CD14-positive monocyte (primary cell): Measurements from ENCODE around the gene PTPRN2. TPM values are rescaled to one million over a fixed set of nuclear protein-coding genes. Genes with fewer than 3 reads are reported as not detected.
"Not testable (repeated sequence)": the region's sequence is repeated elsewhere in the genome, so short reads cannot be mapped to it uniquely, and the experiment has no call there.

ENCODE experiments used
- DNase-seq, 3 donors: peaks; one replicate each; pipeline ENCODE4 v3.0.0-alpha.2; 2011 to 2022
- H2AFZ ChIP-seq: 2 replicates; pipeline ENCODE4 v1.6.0; 2012; ENCODE audit warnings: mild to moderate bottlenecking, low read depth, low read length, inconsistent platforms; ENCODE audit not compliant: insufficient read depth, poor library complexity, severe bottlenecking
- H3K27ac ChIP-seq, 2 donors: 1 replicate in 1 of 2; 2 replicates in 1 of 2; pipeline ENCODE4 v1.5.1; 2012 to 2013; ENCODE audit warnings: low read length in 2 of 2, control low read depth in 1 of 2, inconsistent platforms in 1 of 2, low read depth in 1 of 2, mild to moderate bottlenecking in 1 of 2
- H3K27me3 ChIP-seq, 2 donors: one replicate each; pipeline versions ENCODE4 v1.6.0 to v1.6.1; 2011 to 2013; ENCODE audit warnings: low read length in 2 of 2; ENCODE audit not compliant: control insufficient read depth in 2 of 2, insufficient read depth in 2 of 2
- H3K36me3 ChIP-seq, 2 donors: replicated peaks in 1 of 2; 1 replicate in 1 of 2; 2 replicates in 1 of 2; pipeline versions ENCODE4 v1.5.1 to v1.6.1; 2012 to 2013; ENCODE audit warnings: low read length in 2 of 2, control low read depth in 1 of 2, inconsistent platforms in 1 of 2, mild to moderate bottlenecking in 1 of 2; ENCODE audit not compliant: insufficient read depth in 2 of 2, control insufficient read depth in 1 of 2
- H3K4me1 ChIP-seq, 2 donors: 1 replicate in 1 of 2; 2 replicates in 1 of 2; pipeline versions ENCODE4 v1.5.1 to v1.6.1; 2012 to 2013; ENCODE audit warnings: low read length in 2 of 2, control low read depth in 1 of 2, inconsistent platforms in 1 of 2, mild to moderate bottlenecking in 1 of 2, moderate library complexity in 1 of 2; ENCODE audit not compliant: insufficient read depth in 2 of 2, control insufficient read depth in 1 of 2
- H3K4me2 ChIP-seq: replicated peaks from 2 replicates; pipeline ENCODE3; 2012; ENCODE audit warnings: low read length, moderate library complexity, mild to moderate bottlenecking; ENCODE audit not compliant: poor library complexity, severe bottlenecking; ENCODE audit errors: extremely low read depth
- H3K4me3 ChIP-seq, 3 experiments: fragments of 200-600 bp in 1 of 3; sonication (generic) in 1 of 3; replicated peaks in 1 of 3; 1 replicate in 2 of 3; 2 replicates in 1 of 3; pipeline ENCODE4 v1.5.1; 2011 to 2013; ENCODE audit warnings: low read length in 3 of 3, mild to moderate bottlenecking in 3 of 3, control low read depth in 2 of 3, low read depth in 2 of 3, inconsistent platforms in 1 of 3, moderate library complexity in 1 of 3
- H3K79me2 ChIP-seq: 2 replicates; pipeline ENCODE4 v1.6.0; 2012; ENCODE audit warnings: mild to moderate bottlenecking, control low read depth, inconsistent platforms, low read length, moderate library complexity; ENCODE audit not compliant: insufficient read depth
- H3K9ac ChIP-seq: 2 replicates; pipeline ENCODE4 v1.6.0; 2017; ENCODE audit warnings: low read length, mild to moderate bottlenecking; ENCODE audit not compliant: insufficient read depth, poor library complexity, severe bottlenecking
- H3K9me3 ChIP-seq, 2 donors: replicated peaks in 1 of 2; 1 replicate in 1 of 2; 2 replicates in 1 of 2; pipeline versions ENCODE4 v1.5.1 to v1.6.1; 2012 to 2013; ENCODE audit warnings: low read length in 2 of 2, control low read depth in 1 of 2; ENCODE audit not compliant: control insufficient read depth in 1 of 2, insufficient read depth in 1 of 2
- H4K20me1 ChIP-seq: 2 replicates; pipeline ENCODE4 v1.6.0; 2012; ENCODE audit warnings: mild to moderate bottlenecking, low read length, control low read depth, moderate library complexity; ENCODE audit not compliant: insufficient read depth
- H3K27ac Mint-ChIP-seq, 7 donors: one replicate each; pipeline ENCODE4 v1.8.0; 2020; ENCODE audit warnings: mild to moderate bottlenecking in 7 of 7, mixed read lengths in 7 of 7, moderate library complexity in 6 of 7, inconsistent platforms in 2 of 7
- H3K27me3 Mint-ChIP-seq, 3 donors: one replicate each; pipeline ENCODE4 v1.8.0; 2021 to 2022; ENCODE audit warnings: low read depth in 3 of 3, mild to moderate bottlenecking in 3 of 3, mixed read lengths in 3 of 3, moderate library complexity in 3 of 3, inconsistent platforms in 1 of 3
- H3K36me3 Mint-ChIP-seq, 2 donors: one replicate each; pipeline ENCODE4 v1.8.0; 2020; ENCODE audit warnings: mixed read lengths in 2 of 2, inconsistent platforms in 1 of 2, mild to moderate bottlenecking in 1 of 2
- H3K4me1 Mint-ChIP-seq: one replicate; pipeline ENCODE4 v1.8.0; 2020; ENCODE audit warnings: mild to moderate bottlenecking, mixed read lengths
- H3K4me3 Mint-ChIP-seq, 2 donors: one replicate each; pipeline ENCODE4 v1.8.0; 2020; ENCODE audit warnings: mild to moderate bottlenecking in 2 of 2, mixed read lengths in 2 of 2, moderate library complexity in 1 of 2
- H3K9me3 Mint-ChIP-seq, 7 donors: one replicate each; pipeline ENCODE4 v1.8.0; 2020 to 2022; ENCODE audit warnings: mixed read lengths in 7 of 7, mild to moderate bottlenecking in 6 of 7, moderate library complexity in 6 of 7, inconsistent platforms in 2 of 7
- WGBS: methylation state at CpG from one replicate; pipeline ENCODE4 v1.1.5; 2013; ENCODE audit warnings: missing lambda C conversion rate; ENCODE audit not compliant: insufficient coverage; 5-methylcytosine and 5-hydroxymethylcytosine counted together
- intact Hi-C, 2 donors: fragments of 100-400 bp; cut with micrococcal nuclease; formaldehyde crosslinking; loops; one replicate each; pipeline versions ENCODE4 v1.15.0 to v1.15.1; 2023
- polyA plus RNA-seq, 3 donors: library from polyadenylated mRNA; depleted of rRNA in 1 of 3; unstranded in 2 of 3; stranded (reverse) in 1 of 3; fragments of 300-500 nt in 2 of 3; fragments of >200 nt in 1 of 3; fragmentation: Illumina TruSeq in 2 of 3; gene quantifications; 1 replicate in 2 of 3; 2 replicates in 1 of 3; pipeline ENCODE4 v1.2.3, GENCODE V29; 2012 to 2021
- TF ChIP-seq, protein P1 (sequence below): fragments of 200-600 bp; IDR thresholded peaks from one replicate; pipeline ENCODE4 v1.8.0; 2022; ENCODE audit warnings: antibody characterized with exemption, mild to moderate bottlenecking

The PTPRN2 gene
- polyA plus RNA-seq, 3 donors, result 0.25 to 1.4 (median 0.97) TPM

DNA sequence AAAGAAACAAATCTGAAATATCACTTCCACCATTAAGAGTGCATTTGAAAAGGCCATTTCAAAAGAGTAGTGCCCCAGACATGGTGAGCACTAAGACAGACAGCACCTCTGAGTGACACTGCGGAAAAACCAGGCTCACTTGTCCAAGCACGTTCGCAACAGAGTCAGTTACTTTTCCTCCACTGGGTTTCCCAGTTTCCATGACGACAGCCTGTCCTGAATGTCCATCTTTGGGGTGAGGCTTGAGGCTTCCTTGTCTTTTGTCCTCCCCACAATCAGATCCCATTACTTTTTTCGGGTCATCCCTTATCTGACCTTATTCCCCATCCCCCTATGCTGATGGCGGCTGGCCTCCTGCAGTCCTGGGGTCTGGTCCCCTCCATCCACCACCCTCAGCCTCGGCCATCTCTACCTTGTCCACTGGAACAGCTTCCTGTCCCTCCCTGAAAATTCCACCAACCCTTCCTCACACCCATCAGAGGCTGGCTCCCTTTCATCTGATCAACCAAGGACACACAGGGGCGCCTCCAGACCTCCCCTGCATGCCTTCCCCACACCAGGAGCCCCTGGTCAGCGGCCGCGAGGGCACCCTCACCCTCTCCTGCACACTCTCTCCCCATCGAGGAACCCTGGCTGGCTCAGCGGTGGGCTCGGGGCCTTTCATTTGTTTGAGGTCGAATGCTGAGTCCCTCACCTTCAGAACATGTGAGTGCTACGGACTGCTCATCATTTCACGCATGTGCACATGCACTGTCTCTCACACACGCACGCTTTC lies 887.2 kb downstream of the PTPRN2 start:
- H4K20me1 ChIP-seq, result no peaks in the 10 kb centered on the region
- no peak overlapping the region for H2AFZ ChIP-seq
- intact Hi-C loops, result no loop called here
- H3K4me3 Mint-ChIP-seq, result no peak overlapping the region
- no peaks in the 10 kb centered on the region for H3K36me3 Mint-ChIP-seq
- no peak overlapping the region for H3K4me2 ChIP-seq
- H3K27ac ChIP-seq, result no peak overlapping the region
- no peak for DNase-seq
- no peaks in the 10 kb centered on the region for H3K9me3 ChIP-seq
- H3K27me3 ChIP-seq, result peaks cover 0 to 19% of the 10 kb centered on the region in 2 donors
- H3K4me3 ChIP-seq, result no peak overlapping the region
- 89% methylated on average over 18 of the region's 19 CpGs for WGBS
- H3K79me2 ChIP-seq, result no peaks in the 10 kb centered on the region
- no peak overlapping the region for H3K9ac ChIP-seq
- H3K36me3 ChIP-seq, result no peaks in the 10 kb centered on the region
- H3K4me1 Mint-ChIP-seq, result no peaks in the 10 kb centered on the region
- no peaks in the 10 kb centered on the region for H3K4me1 ChIP-seq
- H3K27ac Mint-ChIP-seq, result peak overlapping the region in 1 of 7 donors; percentile 0
- H3K27me3 Mint-ChIP-seq, result peaks cover 9 to 29% (median 17%) of the 10 kb centered on the region in 3 donors
- H3K9me3 Mint-ChIP-seq, result no peaks in the 10 kb centered on the region
- TF ChIP-seq, protein P1, sequence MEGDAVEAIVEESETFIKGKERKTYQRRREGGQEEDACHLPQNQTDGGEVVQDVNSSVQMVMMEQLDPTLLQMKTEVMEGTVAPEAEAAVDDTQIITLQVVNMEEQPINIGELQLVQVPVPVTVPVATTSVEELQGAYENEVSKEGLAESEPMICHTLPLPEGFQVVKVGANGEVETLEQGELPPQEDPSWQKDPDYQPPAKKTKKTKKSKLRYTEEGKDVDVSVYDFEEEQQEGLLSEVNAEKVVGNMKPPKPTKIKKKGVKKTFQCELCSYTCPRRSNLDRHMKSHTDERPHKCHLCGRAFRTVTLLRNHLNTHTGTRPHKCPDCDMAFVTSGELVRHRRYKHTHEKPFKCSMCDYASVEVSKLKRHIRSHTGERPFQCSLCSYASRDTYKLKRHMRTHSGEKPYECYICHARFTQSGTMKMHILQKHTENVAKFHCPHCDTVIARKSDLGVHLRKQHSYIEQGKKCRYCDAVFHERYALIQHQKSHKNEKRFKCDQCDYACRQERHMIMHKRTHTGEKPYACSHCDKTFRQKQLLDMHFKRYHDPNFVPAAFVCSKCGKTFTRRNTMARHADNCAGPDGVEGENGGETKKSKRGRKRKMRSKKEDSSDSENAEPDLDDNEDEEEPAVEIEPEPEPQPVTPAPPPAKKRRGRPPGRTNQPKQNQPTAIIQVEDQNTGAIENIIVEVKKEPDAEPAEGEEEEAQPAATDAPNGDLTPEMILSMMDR, result no peak

- Histone ChIP-seq H3K36me3 (no peaks in the 10 kb centered on the region), H4K20me1 (no peaks in the 10 kb centered on the region), H3K79me2 (no peaks in the 10 kb centered on the region), H3K4me2 (no peak overlapping the region), H2AFZ (no peak overlapping the region), H3K27me3 (peaks cover under 1 to 27% of the 10 kb centered on the region in 2 donors), H3K9ac (no peak overlapping the region), H3K4me3 (no peak overlapping the region), H3K4me1 (no peaks in the 10 kb centered on the region), H3K9me3 (no peaks in the 10 kb centered on the region), H3K27ac (no peak overlapping the region)
- Mint-ChIP-seq H3K4me1 (no peaks in the 10 kb centered on the region), H3K27ac (no peak overlapping the region), H3K4me3 (no peak overlapping the region), H3K36me3 (no peaks in the 10 kb centered on the region), H3K27me3 (peaks cover 14 to 34% (median 23%) of the 10 kb centered on the region in 3 donors), H3K9me3 (peaks cover 0 to 1% (median 0%) of the 10 kb centered on the region in 7 donors)
- 74% methylated on average over 14 of the region's 14 CpGs for WGBS
- intact Hi-C loops, result no loop called here
- DNase-seq, result no peak
- TF ChIP-seq, protein P1, result no peak
Observed at GRCh38 chr7:157699357-157700013, 888.1 kb downstream of the PTPRN2 start.

DNA sequence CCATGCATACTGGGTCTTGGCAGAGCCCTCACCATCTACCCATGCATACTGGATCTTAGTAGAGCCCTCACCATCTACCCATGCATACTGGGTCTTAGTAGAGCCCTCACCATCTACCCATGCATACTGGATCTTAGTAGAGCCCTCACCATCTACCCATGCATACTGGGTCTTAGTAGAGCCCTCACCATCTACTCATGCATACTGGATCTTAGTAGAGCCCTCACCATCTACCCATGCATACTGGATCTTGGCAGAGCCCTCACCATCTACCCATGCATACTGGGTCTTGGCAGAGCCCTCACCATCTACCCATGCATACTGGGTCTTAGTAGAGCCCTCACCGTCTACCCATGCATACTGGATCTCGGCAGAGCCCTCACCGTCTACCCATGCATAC lies 890.3 kb downstream of the PTPRN2 start:
- peaks cover 10 to 42% of the 10 kb centered on the region in 2 donors for H3K27me3 ChIP-seq
- H3K4me3 ChIP-seq, H3K36me3 ChIP-seq, H3K36me3 Mint-ChIP-seq, H2AFZ ChIP-seq, H3K27ac ChIP-seq, intact Hi-C loops, H3K9me3 ChIP-seq, H3K4me2 ChIP-seq, H4K20me1 ChIP-seq, H3K4me3 Mint-ChIP-seq, H3K9ac ChIP-seq, H3K79me2 ChIP-seq, H3K27ac Mint-ChIP-seq, H3K4me1 ChIP-seq, DNase-seq, H3K9me3 Mint-ChIP-seq, H3K4me1 Mint-ChIP-seq: not testable (repeated sequence)
- no CpG with 5 or more reads among the region's 3 CpGs for WGBS
- H3K27me3 Mint-ChIP-seq, result peaks cover 26 to 43% (median 35%) of the 10 kb centered on the region in 3 donors
